T-helper 2 cell treated with Interferon-gamma antibody and Interleukin-4, amounts not matched to agents 5 μg/mL and 100 μg/mL, for 36 hours (primary cell): Measurements from ENCODE around the gene SMPD4.
"Not testable (repeated sequence)": the region's sequence is repeated elsewhere in the genome, so short reads cannot be mapped to it uniquely, and the experiment has no call there.

ENCODE experiments used
- DNase-seq: peaks from one replicate; pipeline ENCODE4 v3.0.0; 2021; ENCODE audit warnings: low spot score
- H3K27ac Mint-ChIP-seq: one replicate; pipeline ENCODE4 v1.8.0; 2021; ENCODE audit warnings: mild to moderate bottlenecking, mixed read lengths
- H3K27me3 Mint-ChIP-seq: one replicate; pipeline ENCODE4 v1.8.0; 2021; ENCODE audit warnings: low read depth, mixed read lengths
- H3K36me3 Mint-ChIP-seq: one replicate; pipeline ENCODE4 v1.8.0; 2021; ENCODE audit warnings: low read depth, mixed read lengths
- H3K4me1 Mint-ChIP-seq: one replicate; pipeline ENCODE4 v1.8.0; 2021; ENCODE audit warnings: low read depth, mixed read lengths
- H3K4me3 Mint-ChIP-seq: one replicate; pipeline ENCODE4 v1.8.0; 2022; ENCODE audit warnings: mild to moderate bottlenecking, moderate library complexity, mixed read lengths
- H3K9me3 Mint-ChIP-seq: one replicate; pipeline ENCODE4 v1.8.0; 2021; ENCODE audit warnings: mixed read lengths

The SMPD4 gene

DNA sequence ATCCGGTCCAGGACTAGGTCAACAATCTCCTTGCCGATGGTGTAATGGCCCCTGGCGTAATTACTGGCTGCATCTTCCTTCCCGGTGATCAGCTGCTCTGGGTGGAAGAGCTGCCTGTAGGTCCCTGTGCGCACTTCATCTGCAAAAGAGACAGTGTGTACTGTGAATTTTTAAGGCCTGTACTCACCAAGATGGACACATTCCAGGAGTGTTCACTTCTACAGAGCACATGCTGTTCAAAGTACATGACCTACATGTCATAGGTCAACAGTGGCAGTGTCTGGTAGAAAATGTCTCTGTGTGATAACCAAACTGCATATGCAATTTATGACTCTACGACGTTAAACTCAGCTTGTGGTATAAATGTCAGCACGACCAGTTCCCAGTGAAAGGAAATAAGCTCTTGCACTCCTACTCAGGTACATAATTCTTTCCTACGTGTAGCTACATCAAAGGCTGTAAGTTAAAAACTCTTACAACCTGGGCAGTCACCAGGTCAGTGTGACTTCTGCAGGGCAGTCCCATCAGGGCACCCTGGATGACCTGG, 13.8 kb upstream of the SMPD4 start:
- not testable (repeated sequence) for H3K27me3 Mint-ChIP-seq, DNase-seq, H3K4me3 Mint-ChIP-seq, H3K27ac Mint-ChIP-seq, H3K4me1 Mint-ChIP-seq, H3K9me3 Mint-ChIP-seq
- peaks cover 10% of the 10 kb centered on the region for H3K36me3 Mint-ChIP-seq

DNA sequence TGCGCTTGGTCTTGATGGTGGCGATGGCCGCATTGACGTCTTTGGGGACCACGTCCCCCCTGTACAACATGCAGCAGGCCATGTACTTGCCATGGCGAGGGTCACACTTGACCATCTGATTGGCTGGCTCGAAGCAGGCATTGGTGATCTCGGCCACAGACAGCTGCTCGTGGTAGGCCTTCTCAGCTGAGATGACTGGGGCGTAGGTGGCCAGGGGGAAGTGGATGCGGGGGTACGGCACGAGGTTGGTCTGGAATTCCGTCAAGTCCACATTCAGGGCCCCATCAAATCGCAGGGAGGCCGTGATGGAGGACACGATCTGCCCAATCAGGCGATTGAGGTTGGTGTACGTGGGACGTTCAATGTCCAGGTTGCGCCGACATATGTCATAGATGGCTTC, 12.4 kb upstream of the SMPD4 start:
- H3K36me3 Mint-ChIP-seq = peaks cover 10% of the 10 kb centered on the region
- H3K4me3 Mint-ChIP-seq, H3K27me3 Mint-ChIP-seq, DNase-seq, H3K27ac Mint-ChIP-seq, H3K9me3 Mint-ChIP-seq, H3K4me1 Mint-ChIP-seq: not testable (repeated sequence)

DNA sequence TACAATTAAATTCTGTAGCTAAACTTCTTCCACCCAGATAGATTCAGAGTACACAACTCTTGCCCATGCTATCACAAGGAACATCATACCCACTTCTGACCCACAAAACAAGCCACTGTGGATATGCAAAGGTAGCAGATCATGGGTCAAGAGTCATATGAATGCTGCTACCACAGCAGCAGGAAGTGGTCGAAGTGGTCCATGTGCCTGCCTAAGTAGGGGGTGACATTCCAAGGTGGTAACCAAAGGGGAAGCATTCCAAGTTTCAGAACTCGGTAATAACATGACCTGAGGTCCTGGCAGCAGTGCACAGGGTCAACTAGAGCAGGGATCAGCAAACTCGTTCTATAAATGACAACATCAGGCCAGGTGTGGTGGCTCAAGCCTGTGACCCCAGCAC, 11.0 kb upstream of the SMPD4 start:
- DNase-seq, H3K9me3 Mint-ChIP-seq, H3K4me3 Mint-ChIP-seq, H3K27me3 Mint-ChIP-seq, H3K27ac Mint-ChIP-seq, H3K4me1 Mint-ChIP-seq: not testable (repeated sequence)
- peaks cover 10% of the 10 kb centered on the region for H3K36me3 Mint-ChIP-seq

DNA sequence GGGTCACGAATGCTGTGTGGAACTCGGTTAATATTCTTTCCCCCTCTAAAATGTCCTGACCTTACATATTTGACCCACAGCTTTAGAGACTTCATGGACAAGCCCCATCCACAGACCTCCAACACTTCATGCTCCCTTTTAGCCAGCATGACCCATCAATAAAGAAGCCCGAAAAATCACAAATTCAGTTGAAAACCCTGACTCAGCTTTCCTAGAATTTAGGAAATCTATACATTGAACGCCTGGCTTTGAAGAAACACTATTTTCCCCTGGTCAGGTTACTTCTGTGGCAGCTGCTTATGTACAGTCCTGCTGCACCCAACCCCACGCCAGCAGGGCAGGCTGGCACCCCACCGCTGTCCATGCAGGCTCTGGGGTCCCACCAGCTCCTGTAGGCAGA, 9.9 kb upstream of the SMPD4 start:
- DNase-seq, H3K9me3 Mint-ChIP-seq, H3K4me1 Mint-ChIP-seq, H3K27me3 Mint-ChIP-seq, H3K4me3 Mint-ChIP-seq, H3K27ac Mint-ChIP-seq: not testable (repeated sequence)
- peaks cover 10% of the 10 kb centered on the region for H3K36me3 Mint-ChIP-seq

DNA sequence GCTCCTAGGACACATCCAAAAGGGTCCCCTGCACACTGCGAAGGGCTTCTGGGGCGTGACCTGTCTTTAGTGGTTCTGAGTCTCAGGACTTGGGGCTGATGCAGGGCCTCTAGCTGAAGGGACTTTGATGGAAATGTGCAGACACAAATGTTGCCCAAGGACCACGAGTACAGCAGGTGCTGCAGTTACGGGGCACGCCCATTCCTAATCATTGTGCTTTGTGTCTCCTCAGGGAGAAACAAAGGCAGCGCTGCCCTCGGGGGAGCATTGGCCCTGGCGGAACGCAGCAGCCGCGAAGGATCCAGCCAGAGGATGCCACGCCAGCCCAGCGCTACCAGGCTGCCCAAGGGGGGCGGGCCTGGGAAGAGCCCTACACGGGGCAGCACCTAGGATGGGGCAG, 8.8 kb upstream of the SMPD4 start:
- peaks cover 10% of the 10 kb centered on the region for H3K36me3 Mint-ChIP-seq
- no peak overlapping the region for H3K4me3 Mint-ChIP-seq

DNA sequence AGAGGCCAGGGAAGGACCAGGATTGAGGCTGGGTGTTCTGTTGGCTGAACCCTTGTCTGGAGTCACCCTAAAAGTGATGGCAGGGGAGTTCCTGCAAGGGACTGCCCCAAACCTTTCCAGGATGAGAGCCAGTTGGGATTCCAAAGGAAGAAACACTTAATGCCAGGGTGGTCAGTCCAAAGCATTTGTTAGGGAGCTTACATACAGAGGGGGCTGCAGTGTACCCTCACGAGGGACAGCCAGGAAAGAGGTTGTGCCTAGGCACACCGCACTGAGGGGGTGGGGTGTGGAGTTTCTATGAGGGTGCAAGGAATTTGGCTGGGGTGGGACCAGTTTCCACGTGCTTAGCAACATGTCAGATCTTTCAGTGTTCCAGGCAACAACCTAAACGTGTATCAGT, 7.6 kb upstream of the SMPD4 start:
- H3K27ac Mint-ChIP-seq = not testable (repeated sequence)

More for the DNA sequence above, 8.8 kb upstream of the SMPD4 start:
- peaks cover 10% of the 10 kb centered on the region for H3K4me1 Mint-ChIP-seq
- no peaks in the 10 kb centered on the region for H3K9me3 Mint-ChIP-seq
- no peaks in the 10 kb centered on the region for H3K27me3 Mint-ChIP-seq
- no peak overlapping the region for H3K27ac Mint-ChIP-seq
- DNase-seq = no peak

DNA sequence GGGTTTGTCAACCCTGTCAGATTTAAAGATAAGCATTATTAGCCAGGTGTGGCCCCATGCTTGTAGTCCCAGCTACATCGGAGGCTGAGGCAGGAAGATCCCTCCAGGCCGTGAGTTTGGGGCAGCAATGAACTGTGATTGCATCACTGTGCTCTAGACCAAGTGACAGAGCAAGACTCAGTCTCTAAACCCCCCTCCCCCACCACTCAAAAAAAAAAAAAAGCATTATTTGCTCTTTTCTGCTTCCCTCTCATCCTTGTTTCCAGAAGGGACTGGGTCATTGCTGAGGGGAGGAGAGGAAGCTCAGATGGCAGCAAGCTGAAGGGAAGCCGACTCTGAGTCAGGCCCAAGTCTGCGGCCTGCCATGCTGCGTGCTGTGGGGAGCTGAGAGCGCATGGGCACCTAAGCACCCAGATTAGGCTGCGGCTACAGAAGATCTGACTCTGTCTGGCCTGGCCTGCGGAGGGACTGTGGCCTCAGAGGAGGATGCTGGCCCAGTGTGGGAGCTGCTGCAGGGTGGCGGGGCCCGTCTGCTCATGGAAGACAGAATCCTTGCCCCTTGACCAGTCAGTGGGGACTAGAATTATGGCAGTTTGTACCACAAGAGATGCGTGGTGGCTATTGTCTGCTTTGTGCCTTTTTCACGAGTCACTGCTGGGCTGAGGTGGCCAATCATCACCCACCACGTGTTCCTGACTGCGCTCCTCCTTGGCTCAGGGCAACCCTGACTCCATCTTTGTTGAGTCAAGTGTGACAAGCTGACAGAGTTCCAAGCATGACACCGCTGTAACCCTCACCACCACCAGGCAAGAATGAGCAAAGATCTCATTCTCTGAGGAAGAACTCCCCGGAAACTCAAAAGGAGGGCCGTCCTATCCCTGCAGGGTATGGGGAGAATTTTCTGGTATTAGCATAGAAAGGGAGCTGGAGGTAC, 6.7 kb upstream of the SMPD4 start:
- H3K27ac Mint-ChIP-seq, H3K9me3 Mint-ChIP-seq, DNase-seq, H3K27me3 Mint-ChIP-seq, H3K4me3 Mint-ChIP-seq: not testable (repeated sequence)
- Mint-ChIP-seq H3K4me1 (peaks cover 14% of the 10 kb centered on the region), H3K36me3 (peaks cover 14% of the 10 kb centered on the region)

More for the DNA sequence above, 7.6 kb upstream of the SMPD4 start:
- H3K4me3 Mint-ChIP-seq, H3K27me3 Mint-ChIP-seq, DNase-seq, H3K9me3 Mint-ChIP-seq: not testable (repeated sequence)
- Mint-ChIP-seq H3K36me3 (peaks cover 12% of the 10 kb centered on the region), H3K4me1 (peaks cover 12% of the 10 kb centered on the region)

DNA sequence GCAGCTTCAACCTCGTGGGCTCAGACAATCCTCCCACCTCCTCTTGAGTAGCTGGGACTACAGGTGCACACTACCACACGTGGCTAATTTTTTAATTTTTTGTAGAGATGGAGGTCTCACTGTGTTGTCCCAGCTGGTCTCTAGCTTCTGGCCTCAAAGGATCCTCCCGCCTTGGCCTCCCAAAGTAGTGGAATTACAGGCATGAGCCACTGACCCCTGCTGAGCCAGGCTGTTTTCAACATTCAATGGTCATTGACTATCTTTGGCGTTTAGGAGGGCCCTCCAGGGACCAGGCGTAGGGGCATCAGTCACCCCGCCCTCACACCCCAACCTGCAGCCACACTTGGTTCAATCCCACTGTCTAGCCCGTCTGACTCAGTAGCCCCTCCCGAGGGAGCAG, 5.9 kb upstream of the SMPD4 start:
- H3K36me3 Mint-ChIP-seq = peaks cover 12% of the 10 kb centered on the region
- H3K27me3 Mint-ChIP-seq = no peaks in the 10 kb centered on the region
- H3K4me1 Mint-ChIP-seq = peaks cover 11% of the 10 kb centered on the region
- no peak overlapping the region for H3K27ac Mint-ChIP-seq
- H3K4me3 Mint-ChIP-seq = no peak overlapping the region
- no peaks in the 10 kb centered on the region for H3K9me3 Mint-ChIP-seq
- DNase-seq = no peak

DNA sequence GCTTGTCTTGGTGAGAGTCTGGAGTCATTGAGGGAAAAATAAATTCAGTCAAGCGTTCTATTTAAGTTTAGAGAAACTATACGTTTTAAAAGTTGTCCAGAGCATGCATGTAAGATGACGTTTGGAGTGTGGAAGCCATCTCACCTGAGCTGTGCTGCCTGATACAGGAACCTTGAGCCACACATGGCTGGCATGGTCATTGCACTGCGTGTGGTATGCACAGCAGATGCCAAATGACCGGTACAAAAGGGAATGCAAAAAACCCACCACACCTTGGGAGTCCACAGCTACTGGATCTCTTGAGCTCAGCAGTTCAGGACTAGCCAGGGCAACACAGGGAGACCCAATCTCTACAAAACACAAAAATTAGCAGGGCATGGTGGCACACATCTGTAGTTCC, 5.0 kb upstream of the SMPD4 start:
- Mint-ChIP-seq H3K27me3 (no peaks in the 10 kb centered on the region), H3K4me1 (peaks cover 10% of the 10 kb centered on the region), H3K36me3 (peaks cover 8% of the 10 kb centered on the region), H3K27ac (no peak overlapping the region), H3K9me3 (no peaks in the 10 kb centered on the region), H3K4me3 (no peak overlapping the region)
- no peak for DNase-seq

DNA sequence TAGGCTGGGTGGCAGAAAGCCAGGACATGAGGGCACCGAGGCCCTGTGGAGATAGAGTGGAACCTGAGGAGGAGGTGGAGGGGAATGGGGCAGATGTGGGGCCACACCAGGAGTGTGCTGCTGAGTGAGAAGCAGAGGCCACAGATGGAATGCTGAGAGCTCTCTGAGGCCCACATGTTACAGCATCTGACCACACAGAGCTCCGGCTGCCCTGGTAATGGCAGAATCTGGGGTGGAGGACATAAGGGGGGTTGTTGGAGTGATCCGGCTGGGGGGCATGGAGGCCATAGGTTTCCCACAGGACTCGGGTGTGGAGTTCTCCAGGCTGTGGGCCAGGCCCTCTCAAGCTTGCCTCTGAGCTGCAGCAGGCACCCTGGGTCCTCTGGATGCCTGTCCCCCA, 4.5 kb upstream of the SMPD4 start:
- Mint-ChIP-seq H3K9me3 (no peaks in the 10 kb centered on the region), H3K4me3 (no peak overlapping the region), H3K27me3 (no peaks in the 10 kb centered on the region), H3K36me3 (peaks cover 8% of the 10 kb centered on the region), H3K27ac (peak overlapping the region; percentile 20), H3K4me1 (peaks cover 9% of the 10 kb centered on the region)
- no peak for DNase-seq

DNA sequence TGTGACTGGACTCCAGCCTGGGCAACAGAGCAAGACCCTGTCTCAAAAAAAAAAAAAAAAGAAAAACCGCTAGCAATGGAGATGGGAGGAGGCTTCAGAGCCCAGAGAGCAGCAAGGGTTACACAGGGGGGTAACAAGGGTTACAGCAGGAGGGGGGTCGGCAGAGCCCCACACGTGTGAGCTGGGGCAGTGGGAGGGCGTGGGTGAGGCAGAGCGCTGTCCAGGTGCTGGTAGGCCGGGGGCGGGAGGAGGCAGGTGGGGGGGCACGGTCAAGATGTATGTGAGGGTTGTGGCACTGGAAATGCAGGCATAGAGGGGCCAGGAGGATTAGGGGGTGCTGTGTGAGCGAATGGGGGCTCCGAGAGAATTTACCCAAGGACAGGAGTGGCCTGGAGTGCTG, 4.0 kb upstream of the SMPD4 start:
- peaks cover 9% of the 10 kb centered on the region for H3K4me1 Mint-ChIP-seq
- no peak for DNase-seq
- no peak overlapping the region for H3K4me3 Mint-ChIP-seq
- no peaks in the 10 kb centered on the region for H3K27me3 Mint-ChIP-seq
- H3K27ac Mint-ChIP-seq = peak overlapping the region; percentile 20
- H3K9me3 Mint-ChIP-seq = no peaks in the 10 kb centered on the region
- peaks cover 9% of the 10 kb centered on the region for H3K36me3 Mint-ChIP-seq

DNA sequence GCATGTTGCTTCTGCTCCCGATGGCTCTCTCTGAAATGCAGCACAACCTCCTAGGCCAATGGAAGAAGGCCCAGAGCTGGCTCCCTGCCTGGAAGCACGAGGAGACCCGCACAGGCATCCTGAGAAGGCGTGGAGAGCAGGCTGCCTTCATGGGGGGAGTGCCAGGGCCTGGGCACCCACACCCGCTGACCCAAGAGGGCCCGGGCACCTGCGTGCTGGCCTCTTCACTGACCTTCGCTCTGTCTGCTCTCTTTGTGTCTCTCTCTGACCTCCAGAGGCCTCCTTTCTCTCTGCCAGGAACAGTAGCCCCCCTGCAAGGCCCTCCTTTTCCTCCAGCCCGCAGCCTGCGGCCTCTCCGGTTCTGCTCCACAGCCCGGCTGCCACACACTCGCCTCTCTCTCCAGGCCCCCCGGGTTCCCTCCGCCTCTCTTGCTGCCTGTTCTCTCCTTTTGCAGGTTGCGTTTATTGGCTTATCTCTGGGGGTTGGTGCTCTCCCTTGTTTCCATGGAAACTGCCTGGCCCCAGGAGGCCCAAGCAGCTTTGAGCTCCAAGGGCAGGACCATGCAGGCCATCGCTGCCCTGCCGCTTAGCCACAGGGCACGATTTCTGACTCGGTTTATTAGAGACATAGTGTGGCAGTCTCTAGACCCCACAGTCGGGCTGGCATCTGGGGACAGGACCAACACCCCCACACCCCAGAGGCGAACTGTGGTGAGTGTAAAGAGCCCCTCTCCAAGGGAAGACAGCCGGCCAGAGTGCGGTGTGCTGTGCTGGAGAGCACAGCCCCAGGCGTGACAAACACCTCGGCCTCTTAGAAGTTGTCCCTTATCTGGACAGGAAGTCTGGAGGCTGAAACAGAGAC, 2.3 kb upstream of the SMPD4 start:
- peak overlapping the region; percentile 80 for H3K27ac Mint-ChIP-seq
- H3K36me3 Mint-ChIP-seq = peaks cover 9% of the 10 kb centered on the region
- no peaks in the 10 kb centered on the region for H3K9me3 Mint-ChIP-seq
- no peak for DNase-seq
- peaks cover 9% of the 10 kb centered on the region for H3K4me1 Mint-ChIP-seq
- no peaks in the 10 kb centered on the region for H3K27me3 Mint-ChIP-seq
- peak overlapping the region; percentile 84 for H3K4me3 Mint-ChIP-seq

DNA sequence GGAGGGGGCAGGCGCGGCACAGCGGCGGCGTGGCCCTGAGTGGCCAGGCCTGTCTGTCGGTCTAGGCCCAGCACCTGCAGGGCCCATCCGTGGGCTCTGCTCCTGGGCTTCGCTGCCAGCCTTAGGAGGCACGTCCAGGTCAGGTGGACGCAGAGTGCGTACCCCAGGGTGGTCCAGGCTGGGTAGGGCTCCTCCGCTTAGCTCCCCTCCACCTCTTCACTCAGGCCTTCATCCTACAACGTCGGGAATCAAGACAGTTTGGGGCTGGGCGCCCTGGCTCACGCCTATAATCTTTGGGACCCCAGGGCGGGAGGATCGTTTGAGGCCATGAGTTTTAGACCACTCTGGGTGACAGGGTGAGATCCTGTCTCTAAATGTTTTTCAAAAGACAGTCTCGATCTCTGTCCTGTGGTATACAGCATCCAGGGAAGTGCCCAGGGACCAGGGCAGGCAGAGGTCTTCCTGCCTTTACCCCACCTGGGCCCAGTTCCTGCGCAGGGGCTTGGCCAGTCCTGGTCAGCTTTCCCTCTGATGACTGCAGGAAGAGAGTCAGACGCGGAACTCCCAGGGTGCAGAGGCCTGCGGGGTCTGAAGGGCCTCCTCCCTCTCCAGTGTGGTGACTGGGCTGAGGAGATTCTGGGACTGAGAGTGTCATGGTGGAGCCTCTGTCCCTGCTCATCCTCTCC, 1.6 kb upstream of the SMPD4 start:
- not testable (repeated sequence) for DNase-seq, H3K27me3 Mint-ChIP-seq, H3K9me3 Mint-ChIP-seq, H3K36me3 Mint-ChIP-seq, H3K4me1 Mint-ChIP-seq
- Mint-ChIP-seq H3K4me3 (peak overlapping the region; percentile 84), H3K27ac (peak overlapping the region; percentile 80)
